K562 treated with DMSO at 1 percent for 24 hours (cell line): ENCODE data around the gene LMNTD1. TPM values are rescaled to one million over a fixed set of nuclear protein-coding genes. Genes with fewer than 3 reads are reported as not detected.

Source experiments
- total RNA-seq: library from RNA; unstranded; fragments of 300-600 nt; gene quantifications from 2 replicates; pipeline ENCODE4 v1.2.3, GENCODE V29; 2022; ENCODE audit warnings: low read depth; ENCODE audit not compliant: insufficient read depth

The LMNTD1 gene, protein sequence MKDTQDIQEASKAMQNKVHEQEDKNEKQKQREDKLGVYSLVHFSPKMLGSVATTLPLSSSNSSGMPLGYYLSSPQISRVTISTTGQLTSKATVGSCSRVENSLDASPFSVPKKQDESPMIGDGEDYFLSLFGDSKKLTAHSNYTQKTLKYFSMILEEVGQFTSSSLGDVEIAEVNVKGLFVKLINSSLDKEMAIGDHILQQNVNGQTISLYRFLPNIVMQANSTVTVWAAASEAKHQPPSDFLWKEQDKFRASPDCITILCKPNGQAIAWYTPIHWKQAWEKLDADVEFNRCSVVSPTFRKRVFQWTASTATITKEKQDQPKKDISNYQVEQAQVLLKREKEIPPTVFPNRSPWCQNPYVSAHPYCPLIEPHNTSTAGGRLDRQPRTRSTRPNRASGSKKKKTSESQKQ
- total RNA-seq: not detected in 2 replicates

DNA sequence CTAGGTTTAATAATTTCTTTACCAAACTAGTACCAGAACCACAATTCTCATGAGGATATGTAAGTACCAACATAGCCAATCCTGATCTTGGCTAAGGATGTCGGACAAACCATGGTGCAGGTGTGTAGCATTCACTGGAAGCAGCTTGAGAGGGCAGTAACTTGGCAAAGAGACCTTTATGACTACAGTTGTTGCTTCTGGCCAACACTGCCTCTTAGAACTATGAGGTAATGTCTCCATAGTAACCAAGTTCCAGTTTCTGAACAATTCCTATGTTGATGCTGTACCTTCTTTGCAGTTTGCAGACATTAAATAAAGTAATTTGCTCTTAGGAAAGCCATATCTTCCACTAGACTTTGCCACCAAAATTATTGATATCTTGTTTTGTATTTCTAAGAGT lies at the start of gene LMNTD1:
TSS of gene LMNTD1 (minus strand) at position 186 of the 400 bp plus-strand sequence. CDS start 324 bp downstream, outside the sequence.

